WTC11 (cell line): ENCODE measurements around the gene SUSD6. TPM values are rescaled to one million over a fixed set of nuclear protein-coding genes. Genes with fewer than 3 reads are reported as not detected.
A peak's percentile ranks its signal among the peaks of the same experiment; 100 is the strongest.

ENCODE experiments used
- ATAC-seq: fragments of 200-7000 bp; cut with Tn5 transposase; 2 replicates; pipeline ENCODE4 v1.10.0; 2021; ENCODE audit warnings: mild to moderate bottlenecking, moderate library complexity
- CTCF ChIA-PET: fragments of 300-600 bp; sonication (Branson Sonifier 250); formaldehyde crosslinking; loops from one replicate; lab custom pipeline; 2021; ENCODE audit warnings: antibody characterized with exemption; lab: Charles Lee
- POLR2A ChIA-PET: fragments of 350-600 bp; sonication (Branson Sonifier 250); formaldehyde crosslinking; loops from one replicate; lab custom pipeline; 2021; ENCODE audit warnings: antibody characterized with exemption; lab: Charles Lee
- DNase-seq: peaks from one replicate; pipeline ENCODE4 v3.0.0; 2021; ENCODE audit warnings: low spot score
- H3K27ac Mint-ChIP-seq: 2 replicates; pipeline ENCODE4 v1.8.0; 2021; ENCODE audit warnings: mixed read lengths
- H3K27me3 Mint-ChIP-seq: 2 replicates; pipeline ENCODE4 v1.8.0; 2021; ENCODE audit warnings: low read depth, mild to moderate bottlenecking, moderate library complexity, mixed read lengths
- H3K36me3 Mint-ChIP-seq: 2 replicates; pipeline ENCODE4 v1.8.0; 2021; ENCODE audit warnings: mixed read lengths
- H3K4me1 Mint-ChIP-seq: 2 replicates; pipeline ENCODE4 v1.8.0; 2022; ENCODE audit warnings: mixed read lengths
- H3K4me3 Mint-ChIP-seq: 2 replicates; pipeline ENCODE4 v1.8.0; 2021; ENCODE audit warnings: mild to moderate bottlenecking, moderate library complexity, mixed read lengths
- H3K9me3 Mint-ChIP-seq: 2 replicates; pipeline ENCODE4 v1.8.0; 2021; ENCODE audit warnings: mixed read lengths
- ATF2 ChIP-seq: sonication (generic); formaldehyde crosslinking; IDR thresholded peaks from 2 replicates; pipeline ENCODE4 v1.8.1; 2022; ENCODE audit warnings: low read depth, missing genetic modification reagents, borderline replicate concordance
- ATF3 ChIP-seq: sonication (generic); formaldehyde crosslinking; conservative IDR thresholded peaks from 2 replicates; pipeline ENCODE4 v1.8.1; 2022; ENCODE audit warnings: mild to moderate bottlenecking, missing genetic modification reagents
- CDX4 ChIP-seq: fragments of 250-450 bp; sonication (Bioruptor Pico); IDR thresholded peaks from 2 replicates; pipeline ENCODE4 v1.9.0; 2021; ENCODE audit warnings: moderate library complexity, mild to moderate bottlenecking, inconsistent platforms, borderline replicate concordance
- ERG ChIP-seq: fragments of 250-450 bp; sonication (Bioruptor Pico); IDR thresholded peaks from 2 replicates; pipeline ENCODE4 v1.8.0; 2021; ENCODE audit warnings: mild to moderate bottlenecking
- FOXP4 ChIP-seq: sonication (generic); formaldehyde crosslinking; IDR thresholded peaks from 2 replicates; pipeline ENCODE4 v1.8.0; 2022; ENCODE audit warnings: mild to moderate bottlenecking, missing genetic modification reagents
- GRHL2 ChIP-seq: fragments of 250-450 bp; sonication (Bioruptor Pico); IDR thresholded peaks from 2 replicates; pipeline ENCODE4 v1.8.0; 2022; ENCODE audit warnings: mild to moderate bottlenecking, moderate library complexity; ENCODE audit not compliant: insufficient replicate concordance, severe bottlenecking
- JAZF1 ChIP-seq: fragments of 250-450 bp; sonication (Bioruptor Pico); IDR thresholded peaks from 2 replicates; pipeline ENCODE4 v1.9.0; 2021; ENCODE audit warnings: moderate library complexity, mild to moderate bottlenecking, inconsistent platforms
- MLX ChIP-seq: sonication (generic); formaldehyde crosslinking; IDR thresholded peaks from 2 replicates; pipeline ENCODE4 v1.8.1; 2023; ENCODE audit warnings: mild to moderate bottlenecking, missing genetic modification reagents, moderate library complexity
- NR3C1 ChIP-seq: sonication (generic); formaldehyde crosslinking; conservative IDR thresholded peaks from 2 replicates; pipeline ENCODE4 v1.8.1; 2023; ENCODE audit warnings: low read depth, mild to moderate bottlenecking, missing genetic modification reagents
- PREB ChIP-seq: sonication (generic); formaldehyde crosslinking; IDR thresholded peaks from 2 replicates; pipeline ENCODE4 v1.8.1; 2022; ENCODE audit warnings: mild to moderate bottlenecking, missing genetic modification reagents, moderate library complexity, borderline replicate concordance
- PRRX2 ChIP-seq: fragments of 250-450 bp; sonication (Bioruptor Pico); IDR thresholded peaks from 2 replicates; pipeline ENCODE4 v1.8.0; 2021; ENCODE audit warnings: mild to moderate bottlenecking
- RORB ChIP-seq: fragments of 250-450 bp; sonication (Bioruptor Pico); IDR thresholded peaks from 2 replicates; pipeline ENCODE4 v1.9.0; 2021; ENCODE audit warnings: mild to moderate bottlenecking
- SOX15 ChIP-seq: fragments of 250-450 bp; sonication (Bioruptor Pico); IDR thresholded peaks from 2 replicates; pipeline ENCODE4 v1.9.0; 2021; ENCODE audit warnings: mild to moderate bottlenecking
- SP1 ChIP-seq: sonication (generic); formaldehyde crosslinking; conservative IDR thresholded peaks from 2 replicates; pipeline ENCODE4 v1.8.1; 2022; ENCODE audit warnings: missing genetic modification reagents
- ZBTB21 ChIP-seq: sonication (generic); formaldehyde crosslinking; IDR thresholded peaks from 2 replicates; pipeline ENCODE4 v1.8.1; 2023; ENCODE audit warnings: mild to moderate bottlenecking, missing genetic modification reagents, borderline replicate concordance
- ZNF263 ChIP-seq: sonication (generic); formaldehyde crosslinking; IDR thresholded peaks from 2 replicates; pipeline ENCODE4 v1.8.1; 2022; ENCODE audit warnings: low read depth, mild to moderate bottlenecking, moderate library complexity, missing genetic modification reagents
- ZNF281 ChIP-seq: sonication (generic); formaldehyde crosslinking; IDR thresholded peaks from 2 replicates; pipeline ENCODE4 v1.8.0; 2023; ENCODE audit warnings: mild to moderate bottlenecking, missing genetic modification reagents
- ZNF396 ChIP-seq: fragments of 250-450 bp; sonication (Bioruptor Pico); IDR thresholded peaks from 2 replicates; pipeline ENCODE4 v1.8.0; 2021; ENCODE audit warnings: mild to moderate bottlenecking, moderate library complexity, borderline replicate concordance
- ZNF423 ChIP-seq: fragments of 250-450 bp; sonication (Bioruptor Pico); IDR thresholded peaks from 2 replicates; pipeline ENCODE4 v2.1.2; 2022; ENCODE audit warnings: mild to moderate bottlenecking, moderate library complexity
- ZNF671 ChIP-seq: fragments of 250-450 bp; sonication (Bioruptor Pico); IDR thresholded peaks from 2 replicates; pipeline ENCODE4 v1.8.0; 2021; ENCODE audit warnings: mild to moderate bottlenecking
- total RNA-seq: library from RNA; stranded (reverse); gene quantifications from 3 replicates; pipeline ENCODE4 v1.2.3, GENCODE V29; 2021

The SUSD6 gene
- total RNA-seq, 1 experiment from 2014 or later = 10.1 TPM

GRCh38 chr14:69715725-69716477, 104.5 kb downstream of the SUSD6 start:
- no peaks in the 10 kb centered on the region for H3K27me3 Mint-ChIP-seq
- peak overlapping the region; percentile 7; the same call in 1 of the 2 replicates for H3K27ac Mint-ChIP-seq
- H3K9me3 Mint-ChIP-seq = no peaks in the 10 kb centered on the region
- TF ChIP-seq MLX (CRISPR knock-in tag) (no peak), NR3C1 (CRISPR knock-in tag) (no peak), ZNF396 (no peak), JAZF1 (CRISPR knock-in tag) (no peak), FOXP4 (no peak), GRHL2 (CRISPR knock-in tag) (no peak), ZNF263 (CRISPR knock-in tag) (no peak), ZNF423 (CRISPR knock-in tag) (no peak), ZBTB21 (CRISPR knock-in tag) (no peak), ERG (CRISPR knock-in tag) (no peak)
- peaks cover 65% of the 10 kb centered on the region for H3K4me1 Mint-ChIP-seq
- no peaks in the 10 kb centered on the region for H3K36me3 Mint-ChIP-seq
- POLR2A ChIA-PET = no interaction called here
- ATAC-seq (no peak), DNase-seq (no peak)
- CTCF ChIA-PET = interaction anchor here (0.6 to 1.5 kb wide), 3 partner anchors 11 to 131 kb away, joined by 3 to 6 read pairs (median 3); no protein-coding TSS in a partner anchor
- no peak overlapping the region for H3K4me3 Mint-ChIP-seq

GRCh38 chr14:69716478-69717187, 105.2 kb downstream of the SUSD6 start:
- Mint-ChIP-seq H3K27me3 (no peaks in the 10 kb centered on the region), H3K4me1 (peaks cover 59% of the 10 kb centered on the region), H3K4me3 (no peak overlapping the region), H3K36me3 (no peaks in the 10 kb centered on the region), H3K27ac (peak overlapping the region; percentile 54), H3K9me3 (no peaks in the 10 kb centered on the region)
- DNase-seq (no peak), ATAC-seq (no peak)
- TF ChIP-seq RORB (CRISPR knock-in tag) (no peak), PRRX2 (CRISPR knock-in tag) (no peak), ZNF671 (no peak), SOX15 (no peak), PREB (CRISPR knock-in tag) (no peak), ATF3 (CRISPR knock-in tag) (no peak), CDX4 (CRISPR knock-in tag) (no peak), SP1 (CRISPR knock-in tag) (no peak), JAZF1 (CRISPR knock-in tag) (no peak), ZNF281 (CRISPR knock-in tag) (no peak), ATF2 (CRISPR knock-in tag) (no peak)
- ChIA-PET CTCF (interaction anchor here (1.0 to 1.5 kb wide), 2 partner anchors 11 to 132 kb away, joined by 3 to 6 read pairs; no protein-coding TSS in a partner anchor), POLR2A (no interaction called here)
